GM04503 (cell line): ENCODE results near the gene FAM120AOS.

Experiments
- DNase-seq: peaks from one replicate; pipeline ENCODE4 v3.0.0-alpha.2; 2012; ENCODE audit warnings: low read depth

The FAM120AOS gene

DNA sequence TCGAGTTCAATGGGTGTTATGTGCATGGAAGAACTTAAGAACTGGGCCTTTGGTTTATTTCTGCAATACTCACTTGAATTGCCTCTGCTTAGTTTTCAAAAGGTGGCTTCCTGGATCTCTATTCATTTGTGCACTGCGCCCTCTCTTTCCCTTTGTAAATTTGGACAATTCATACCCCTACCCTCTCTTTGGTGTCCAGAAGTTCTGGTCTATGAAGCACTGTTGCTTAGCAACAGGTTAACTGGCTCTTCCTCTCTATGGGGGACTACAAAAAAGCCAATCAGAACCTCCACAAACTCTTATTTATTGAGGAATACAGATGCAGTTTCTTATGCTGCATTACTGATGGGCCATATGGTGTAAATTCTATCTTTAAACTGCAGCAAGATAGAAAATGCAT, 15.4 kb downstream of the FAM120AOS start:
- no peak for DNase-seq

DNA sequence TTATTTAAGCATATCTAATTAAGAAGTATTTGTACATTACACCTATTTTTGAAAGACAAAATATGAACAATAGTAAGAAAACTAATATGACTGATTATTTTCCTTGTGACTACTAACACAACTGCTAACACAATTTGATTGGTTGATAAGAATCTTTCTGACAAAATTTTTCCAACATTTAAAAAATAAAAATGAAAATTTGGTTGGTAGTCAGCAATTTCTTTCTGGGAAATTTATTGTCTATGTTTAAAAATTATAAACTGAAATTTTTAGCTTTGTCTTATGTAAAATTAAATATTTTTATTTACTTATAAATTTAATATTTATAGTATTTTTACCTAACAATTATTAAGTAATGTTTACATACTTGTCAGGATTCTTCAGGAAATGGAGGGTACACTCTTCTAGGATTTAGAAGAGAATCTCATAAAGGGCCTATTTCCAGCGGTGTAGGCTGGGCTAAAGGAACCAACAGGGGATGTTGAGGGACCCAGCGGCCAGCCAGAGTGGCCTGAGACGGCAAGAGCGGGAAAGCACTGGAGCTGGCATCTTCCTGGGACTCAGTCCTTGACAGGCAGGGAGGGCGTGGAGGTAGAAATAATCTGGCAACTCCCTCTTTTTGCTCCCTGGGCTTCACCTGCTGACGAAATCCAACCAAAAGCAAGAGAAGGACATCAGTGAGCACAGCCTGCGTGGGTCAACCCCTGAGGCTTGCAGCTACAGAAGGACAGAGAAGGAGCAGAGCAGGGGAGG, 16.6 kb downstream of the FAM120AOS start:
- DNase-seq: no peak

DNA sequence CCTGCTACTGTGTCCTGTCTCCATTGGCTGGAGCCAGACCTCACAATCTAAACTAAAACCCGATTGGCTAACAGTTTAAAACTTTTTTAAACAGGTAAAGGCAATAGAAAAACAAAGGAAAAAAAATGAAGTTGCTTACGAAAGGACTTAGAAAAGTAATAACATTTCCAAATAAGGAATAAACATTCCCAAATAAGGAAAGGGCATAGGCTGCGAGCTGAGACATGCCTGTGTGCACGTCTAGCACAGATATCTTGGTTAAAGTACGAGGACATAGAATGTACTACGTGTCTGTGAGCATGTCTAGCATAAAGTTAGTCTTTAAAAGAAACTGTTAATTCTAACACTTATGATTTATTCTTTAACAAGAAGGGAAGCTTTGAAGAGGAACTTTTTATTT, 17.2 kb downstream of the FAM120AOS start:
- no peak for DNase-seq

DNA sequence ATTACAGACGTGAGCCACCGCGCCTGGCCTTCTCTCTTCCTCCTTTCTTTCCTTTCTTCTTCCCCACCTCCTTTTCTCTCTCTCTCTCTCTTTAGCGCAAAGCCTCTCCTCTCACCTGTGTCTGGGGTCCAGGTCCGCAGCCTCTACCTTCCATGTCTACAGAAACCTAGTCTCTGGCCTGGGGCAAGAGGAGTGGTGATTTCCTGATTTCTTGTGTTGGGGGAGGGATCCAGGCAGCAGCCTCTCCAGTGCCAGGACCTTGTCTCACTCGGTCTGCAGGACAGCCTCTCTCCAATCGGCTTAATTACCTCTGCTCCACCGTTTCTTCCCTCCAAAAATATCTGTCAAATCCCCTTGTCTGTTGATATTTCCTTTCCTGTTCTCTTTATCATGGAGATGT, 18.0 kb downstream of the FAM120AOS start:
- no peak for DNase-seq

- no peak for DNase-seq
Measured at GRCh38 chr9:93434056-93434455, 19.3 kb downstream of the FAM120AOS start.

DNA sequence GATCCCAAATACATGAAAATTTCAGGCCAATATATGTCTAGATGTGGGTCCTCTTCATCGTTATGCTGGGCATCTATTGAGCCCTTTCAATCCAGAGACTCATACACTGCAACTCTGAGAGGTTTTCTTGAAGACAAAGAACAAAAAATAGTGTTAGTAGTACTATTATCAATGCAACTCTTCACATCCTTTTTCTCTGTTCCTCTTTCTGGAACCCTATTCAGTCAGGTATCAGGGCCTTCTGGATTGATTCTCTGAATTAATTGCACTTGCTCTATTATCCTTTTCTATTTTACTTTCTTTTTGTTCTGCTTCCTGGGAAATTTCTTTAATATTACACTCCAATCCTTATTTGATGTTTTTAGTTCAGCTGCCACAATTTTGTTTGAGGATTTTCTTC, 20.4 kb downstream of the FAM120AOS start:
- no peak for DNase-seq

DNA sequence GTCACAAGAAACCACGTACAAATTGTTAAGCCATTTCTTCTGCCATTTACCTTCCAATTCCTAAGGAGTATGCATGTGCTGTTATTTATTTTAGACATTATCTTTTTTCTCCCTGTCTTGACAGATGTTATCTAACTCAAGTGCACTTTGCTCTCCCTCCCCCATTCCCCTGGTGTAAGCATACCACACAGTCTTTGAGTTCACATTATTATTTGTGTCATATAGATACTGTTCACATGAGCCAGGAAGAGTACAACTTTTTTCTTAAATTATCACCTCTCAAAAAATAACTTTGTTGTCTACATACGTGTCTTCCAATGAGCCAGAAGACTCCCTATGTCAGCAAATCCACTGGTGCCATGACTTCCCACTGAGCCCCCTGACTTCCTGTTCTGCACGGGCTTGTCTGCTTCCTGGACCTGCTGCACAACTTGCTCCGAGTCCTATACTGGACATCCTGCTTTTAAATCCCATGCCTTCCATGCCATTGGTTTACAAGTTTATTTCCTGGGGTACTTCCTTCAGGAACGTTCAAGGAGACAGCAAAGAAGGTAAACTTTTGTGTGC, 21.8 kb downstream of the FAM120AOS start:
- DNase-seq: no peak

DNA sequence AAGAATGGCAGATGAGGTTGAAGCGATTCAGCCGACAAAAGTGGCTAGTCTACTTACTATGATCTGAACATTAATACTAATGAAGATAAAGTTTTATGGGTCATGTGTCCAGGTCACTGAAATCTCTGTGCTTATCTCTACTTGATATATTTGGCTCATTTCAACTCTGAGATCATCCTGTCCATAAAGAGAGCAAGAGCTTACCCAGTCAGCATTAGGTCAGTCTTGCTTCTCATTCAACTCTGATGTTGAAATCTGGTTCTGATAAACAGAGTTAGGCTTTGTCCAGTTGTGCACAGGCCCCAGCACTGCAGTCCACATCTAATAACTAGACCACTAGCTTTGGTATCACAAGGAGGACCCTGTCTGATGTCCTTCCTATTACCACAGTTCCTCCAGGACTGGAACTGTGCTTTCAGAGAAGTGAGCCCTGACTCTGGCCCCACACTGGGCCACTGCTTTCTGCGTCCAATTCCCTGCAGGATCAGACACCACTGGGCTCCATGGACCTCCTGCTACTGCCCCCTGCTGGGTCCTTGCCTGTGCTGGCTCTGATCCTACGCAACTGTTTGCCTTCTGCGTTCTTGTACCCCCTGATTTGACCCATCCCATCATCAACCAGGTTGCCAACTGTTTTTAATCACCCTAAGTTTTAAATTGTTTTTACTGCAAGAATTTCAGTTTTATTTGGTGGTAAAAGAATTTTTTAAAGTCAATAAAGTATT, 25.6 kb downstream of the FAM120AOS start:
- no peak for DNase-seq

- DNase-seq: no peak
Measured at GRCh38 chr9:93422977-93423616, 30.3 kb downstream of the FAM120AOS start.

DNA sequence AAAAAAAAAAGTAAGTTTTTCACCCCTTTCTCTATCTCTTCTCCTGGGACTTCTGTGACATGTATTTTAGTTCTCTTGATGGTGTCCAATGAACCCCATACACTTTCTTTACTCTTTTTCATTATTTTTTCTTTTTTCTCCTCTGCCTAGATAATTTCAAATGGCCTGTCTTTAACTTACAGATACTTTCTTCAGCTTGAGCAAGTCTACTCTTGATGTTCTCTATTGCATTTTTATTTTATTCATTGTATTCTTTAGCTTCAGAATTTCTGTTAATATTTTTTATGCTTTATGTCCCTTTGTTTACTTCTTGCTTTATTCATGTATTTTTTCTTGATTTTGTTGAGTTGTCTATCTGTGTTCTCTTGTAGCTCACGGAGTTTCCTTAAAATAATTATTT, 34.4 kb downstream of the FAM120AOS start:
- DNase-seq: no peak

GRCh38 chr9:93417538-93417937, 35.8 kb downstream of the FAM120AOS start:
- DNase-seq: no peak

DNA sequence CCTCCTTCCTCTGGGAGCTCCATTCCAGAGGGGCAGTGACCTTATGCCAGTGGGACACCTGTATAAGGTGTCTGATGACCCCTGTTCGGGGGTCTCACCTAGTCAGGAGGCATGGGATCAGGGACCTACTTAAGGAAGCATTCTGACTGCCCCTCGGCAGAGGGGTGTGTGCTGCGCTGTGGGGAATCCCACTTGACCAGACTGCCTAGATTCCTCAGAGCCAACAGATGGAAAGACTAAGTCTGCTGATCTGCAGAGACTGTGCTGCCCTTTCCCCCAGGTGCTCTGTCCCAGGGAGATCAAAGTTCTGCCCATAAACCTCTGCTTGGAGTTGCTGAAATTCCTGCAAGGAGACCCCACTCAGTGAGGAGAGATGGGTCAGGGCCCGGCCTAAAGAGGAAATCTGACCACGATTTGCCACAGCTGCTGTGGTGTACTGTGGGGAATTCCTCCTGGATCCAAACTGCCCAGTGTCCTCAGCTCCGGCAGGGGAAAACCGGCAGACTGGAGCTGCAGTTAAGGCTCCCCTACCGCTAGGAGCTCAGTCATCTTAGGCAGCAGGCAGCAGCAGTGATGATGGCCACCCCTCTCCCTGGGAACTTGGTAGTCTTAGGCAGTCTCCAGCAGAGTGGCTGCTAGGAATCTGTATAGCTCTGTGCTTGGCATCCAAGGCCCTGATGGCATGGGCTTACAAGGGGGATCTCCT, 36.7 kb downstream of the FAM120AOS start:
- no peak for DNase-seq

GRCh38 chr9:93415176-93415690, 38.1 kb downstream of the FAM120AOS start:
- DNase-seq: no peak

DNA sequence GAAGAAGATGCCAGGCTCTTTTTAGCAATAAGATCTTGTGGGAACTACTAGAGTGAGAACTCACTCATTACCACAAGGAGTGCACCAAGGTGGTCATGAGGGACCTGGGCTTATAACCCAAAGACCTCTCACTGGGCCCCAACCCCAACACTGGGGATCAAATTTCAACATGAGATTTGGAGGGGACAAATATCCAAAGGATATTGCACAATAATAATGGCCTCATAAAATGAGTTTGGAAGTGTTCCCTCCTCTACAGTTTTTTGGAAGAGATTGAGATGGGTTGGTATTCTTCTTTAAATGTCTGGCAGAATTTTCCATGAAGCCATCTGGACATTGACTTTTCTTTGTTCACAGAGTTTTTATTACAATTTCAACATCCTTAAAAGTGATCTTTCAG, 39.9 kb downstream of the FAM120AOS start:
- no peak for DNase-seq

DNA sequence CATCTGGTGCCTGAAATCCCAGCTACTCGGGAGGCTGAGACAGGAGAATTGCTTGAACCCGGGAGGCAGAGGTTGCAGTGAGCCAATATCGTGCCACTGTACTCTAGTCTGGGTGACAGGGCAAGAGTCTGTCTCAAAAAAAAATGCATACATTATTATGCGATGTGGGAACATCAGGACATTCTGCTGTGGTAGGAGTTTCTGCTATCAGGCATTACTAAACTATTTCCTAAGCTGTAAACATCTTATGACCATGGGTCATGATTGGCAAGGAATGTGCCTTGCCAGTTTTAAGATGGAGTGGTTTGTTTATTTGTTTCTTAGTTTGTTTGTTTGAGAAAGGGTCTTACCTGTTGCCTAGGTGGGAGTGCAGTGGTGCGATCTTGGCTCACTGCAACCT, 47.0 kb downstream of the FAM120AOS start:
- no peak for DNase-seq

- DNase-seq: no peak
Measured at GRCh38 chr9:93398471-93398870, 54.9 kb downstream of the FAM120AOS start.

- DNase-seq: no peak
Measured at GRCh38 chr9:93397661-93398373, 55.6 kb downstream of the FAM120AOS start.
